GM18508 (cell line): ENCODE data around the gene KRTAP10-5.
"Not testable (repeated sequence)": the region's sequence is repeated elsewhere in the genome, so short reads cannot be mapped to it uniquely, and the experiment has no call there.

ENCODE experiments used
- ATAC-seq: cut with Tn5 transposase; IDR thresholded peaks from one replicate; pipeline ENCODE4 v1.9.1; 2021; ENCODE audit warnings: moderate number of reproducible peaks; ENCODE audit not compliant: insufficient read depth, unreplicated experiment

The KRTAP10-5 gene

GRCh38 chr21:44573630-44574456 lies 6.6 kb downstream of the KRTAP10-5 start, which contains the start of gene KRTAP10-4:
Gene KRTAP10-4 (plus strand): TSS chr21:44573729. CDS start chr21:44573759, 30 bp downstream.
- not testable (repeated sequence) for ATAC-seq

- no peak for ATAC-seq
Measured at GRCh38 chr21:44572959-44573583, 7.3 kb downstream of the KRTAP10-5 start.

GRCh38 chr21:44571844-44572782 lies 8.3 kb downstream of the KRTAP10-5 start:
- no peak for ATAC-seq

- ATAC-seq = no peak
Measured at GRCh38 chr21:44571296-44571695, 9.1 kb downstream of the KRTAP10-5 start.

- ATAC-seq = no peak
Measured at GRCh38 chr21:44569861-44570517, 10.4 kb downstream of the KRTAP10-5 start.

- ATAC-seq = no peak
Measured at GRCh38 chr21:44568667-44569556, 11.5 kb downstream of the KRTAP10-5 start.

- ATAC-seq = no peak
Measured at GRCh38 chr21:44568261-44568660, 12.1 kb downstream of the KRTAP10-5 start.

- ATAC-seq = no peak
Measured at GRCh38 chr21:44567481-44568171, 12.8 kb downstream of the KRTAP10-5 start.

- ATAC-seq = no peak
Measured at GRCh38 chr21:44566403-44566802, 14.0 kb downstream of the KRTAP10-5 start.

GRCh38 chr21:44564886-44565598 lies 15.4 kb downstream of the KRTAP10-5 start:
- no peak for ATAC-seq

- no peak for ATAC-seq
Measured at GRCh38 chr21:44564099-44564498, 16.3 kb downstream of the KRTAP10-5 start.

GRCh38 chr21:44558695-44559094 lies 21.7 kb downstream of the KRTAP10-5 start, which contains the start of gene KRTAP10-3:
Gene KRTAP10-3 (minus strand): TSS chr21:44558795. CDS start chr21:44558715, 80 bp downstream.
- ATAC-seq = no peak

GRCh38 chr21:44558329-44558675 lies 22.1 kb downstream of the KRTAP10-5 start:
- not testable (repeated sequence) for ATAC-seq

GRCh38 chr21:44557491-44558328 lies 22.7 kb downstream of the KRTAP10-5 start:
- ATAC-seq = no peak

- ATAC-seq = no peak
Measured at GRCh38 chr21:44556879-44557278, 23.5 kb downstream of the KRTAP10-5 start.

- ATAC-seq = no peak
Measured at GRCh38 chr21:44555200-44555875, 25.1 kb downstream of the KRTAP10-5 start.
